Left forelimb (tissue), 1 donor: ENCODE data around the gene FBXL5.

ENCODE experiments used
- DNase-seq: peaks from one replicate; pipeline ENCODE4 v3.0.0-alpha.2; 2018; ENCODE audit warnings: low spot score

FBXL5 gene

GRCh38 chr4:15676039-15676438 lies 20.9 kb upstream of the FBXL5 start:
- no peak for DNase-seq

- no peak for DNase-seq
Observed at GRCh38 chr4:15675356-15675755, 20.2 kb upstream of the FBXL5 start.

- DNase-seq, result no peak
Observed at GRCh38 chr4:15674926-15675325, 19.8 kb upstream of the FBXL5 start.

GRCh38 chr4:15674046-15674445 lies 18.9 kb upstream of the FBXL5 start:
- no peak for DNase-seq

GRCh38 chr4:15673337-15673736 lies 18.2 kb upstream of the FBXL5 start:
- DNase-seq, result no peak

GRCh38 chr4:15672101-15672500 lies 16.9 kb upstream of the FBXL5 start:
- no peak for DNase-seq

GRCh38 chr4:15670576-15670975 lies 15.4 kb upstream of the FBXL5 start:
- no peak for DNase-seq

- no peak for DNase-seq
Observed at GRCh38 chr4:15668566-15669435, 13.6 kb upstream of the FBXL5 start.

GRCh38 chr4:15667006-15667405 lies 11.8 kb upstream of the FBXL5 start:
- DNase-seq, result no peak

- no peak for DNase-seq
Observed at GRCh38 chr4:15665753-15666365, 10.7 kb upstream of the FBXL5 start.

GRCh38 chr4:15659768-15660570 lies 4.8 kb upstream of the FBXL5 start:
- DNase-seq, result no peak

- DNase-seq, result no peak
Observed at GRCh38 chr4:15658781-15659180, 3.6 kb upstream of the FBXL5 start.

GRCh38 chr4:15658136-15658770 lies 3.1 kb upstream of the FBXL5 start:
- DNase-seq, result no peak

- DNase-seq, result no peak
Observed at GRCh38 chr4:15657366-15657765, 2.2 kb upstream of the FBXL5 start.

- DNase-seq, result no peak
Observed at GRCh38 chr4:15656038-15656470, 897 bp upstream of the FBXL5 start.

GRCh38 chr4:15654593-15655222 lies 449 bp downstream of the FBXL5 start:
- peak; percentile 69 for DNase-seq

GRCh38 chr4:15653864-15654592 lies 1.1 kb downstream of the FBXL5 start:
- no peak for DNase-seq

- DNase-seq, result no peak
Observed at GRCh38 chr4:15653420-15653819, 1.7 kb downstream of the FBXL5 start.

GRCh38 chr4:15652841-15653240 lies 2.3 kb downstream of the FBXL5 start:
- no peak for DNase-seq

GRCh38 chr4:15652191-15652590 lies 3.0 kb downstream of the FBXL5 start:
- no peak for DNase-seq

GRCh38 chr4:15651676-15652075 lies 3.5 kb downstream of the FBXL5 start:
- no peak for DNase-seq
